AG09309 (cell line): ENCODE measurements around the gene SAMM50.

Experiments used
- DNase-seq: peaks from one replicate; pipeline ENCODE4 v3.0.0-alpha.2; 2010; ENCODE audit warnings: low read depth
- H3K4me3 ChIP-seq: 2 replicates; pipeline ENCODE4 v1.5.1; 2011; ENCODE audit warnings: mild to moderate bottlenecking, low read depth, low read length, moderate library complexity; ENCODE audit not compliant: control insufficient read depth
- CTCF ChIP-seq: IDR thresholded peaks from 2 replicates; pipeline ENCODE4 v1.5.1; 2011; ENCODE audit warnings: mild to moderate bottlenecking, low read depth, low read length, inconsistent platforms; ENCODE audit not compliant: insufficient read depth, control insufficient read depth; ENCODE audit errors: missing control alignments

The SAMM50 gene

GRCh38 chr22:43953988-43954785 lies 1.1 kb upstream of the SAMM50 start:
- peak overlapping the region; percentile 92 for H3K4me3 ChIP-seq
- TF ChIP-seq CTCF = no peak
- DNase-seq = no peak

- no peak for TF ChIP-seq CTCF
- DNase-seq = no peak
- peak overlapping the region; percentile 92 for H3K4me3 ChIP-seq
Measured at GRCh38 chr22:43955883-43956782, 891 bp downstream of the SAMM50 start.

GRCh38 chr22:43956805-43957463 lies 1.7 kb downstream of the SAMM50 start:
- no peak for TF ChIP-seq CTCF
- H3K4me3 ChIP-seq = no peak overlapping the region
- DNase-seq = no peak

- TF ChIP-seq CTCF = no peak
- H3K4me3 ChIP-seq = no peak overlapping the region
- no peak for DNase-seq
Measured at GRCh38 chr22:43957871-43958270, 2.6 kb downstream of the SAMM50 start.

- TF ChIP-seq CTCF = no peak
- DNase-seq = no peak
- H3K4me3 ChIP-seq = no peak overlapping the region
Measured at GRCh38 chr22:43964314-43964857, 9.1 kb downstream of the SAMM50 start.

GRCh38 chr22:43967069-43967468 lies 11.8 kb downstream of the SAMM50 start:
- no peak overlapping the region for H3K4me3 ChIP-seq
- DNase-seq = no peak
- no peak for TF ChIP-seq CTCF
